ENCODE results near the gene FBXO48.
"Not testable (repeated sequence)": the region's sequence is repeated elsewhere in the genome, so short reads cannot be mapped to it uniquely, and the experiment has no call there.

FBXO48 gene

GRCh38 chr2:68453761-68454360 is 13.2 kb downstream of the FBXO48 start:
- no peak for DNase-seq (ENCODE audit: low read depth)
- no peak overlapping the region for H3K4me3 ChIP-seq (ENCODE audit: low read depth, low read length)
- TF ChIP-seq CTCF (IDR thresholded peaks at IDR 0.05; ENCODE audit: low read depth, low read length, missing control alignments): no peak

- DNase-seq (ENCODE audit: low read depth): no peak
- no peak for TF ChIP-seq CTCF (IDR thresholded peaks at IDR 0.05; ENCODE audit: low read depth, low read length, missing control alignments)
- no peak overlapping the region for H3K4me3 ChIP-seq (ENCODE audit: low read depth, low read length)
Measured at GRCh38 chr2:68452158-68452900, 14.8 kb downstream of the FBXO48 start.

- no peak for TF ChIP-seq CTCF (IDR thresholded peaks at IDR 0.05; ENCODE audit: low read depth, low read length, missing control alignments)
- no peak overlapping the region for H3K4me3 ChIP-seq (ENCODE audit: low read depth, low read length)
- DNase-seq (ENCODE audit: low read depth): no peak
Measured at GRCh38 chr2:68448671-68449653, 18.1 kb downstream of the FBXO48 start.

GRCh38 chr2:68447118-68447517 is 20.0 kb downstream of the FBXO48 start:
- no peak for DNase-seq (ENCODE audit: low read depth)
- no peak for TF ChIP-seq CTCF (IDR thresholded peaks at IDR 0.05; ENCODE audit: low read depth, low read length, missing control alignments)
- H3K4me3 ChIP-seq (ENCODE audit: low read depth, low read length): no peak overlapping the region

GRCh38 chr2:68446425-68446824 is 20.7 kb downstream of the FBXO48 start:
- not testable (repeated sequence) for H3K4me3 ChIP-seq (ENCODE audit: low read depth, low read length); DNase-seq (ENCODE audit: low read depth)

- no peak for TF ChIP-seq CTCF (IDR thresholded peaks at IDR 0.05; ENCODE audit: low read depth, low read length, missing control alignments)
Measured at GRCh38 chr2:68441994-68442322, 25.1 kb downstream of the FBXO48 start.

More at GRCh38 chr2:68441994-68442322, 25.1 kb downstream of the FBXO48 start:
- H3K4me3 ChIP-seq (ENCODE audit: low read depth, low read length): no peak overlapping the region
- no peak for DNase-seq (ENCODE audit: low read depth)
